ENCODE data around the gene DEPDC5.

DNA sequence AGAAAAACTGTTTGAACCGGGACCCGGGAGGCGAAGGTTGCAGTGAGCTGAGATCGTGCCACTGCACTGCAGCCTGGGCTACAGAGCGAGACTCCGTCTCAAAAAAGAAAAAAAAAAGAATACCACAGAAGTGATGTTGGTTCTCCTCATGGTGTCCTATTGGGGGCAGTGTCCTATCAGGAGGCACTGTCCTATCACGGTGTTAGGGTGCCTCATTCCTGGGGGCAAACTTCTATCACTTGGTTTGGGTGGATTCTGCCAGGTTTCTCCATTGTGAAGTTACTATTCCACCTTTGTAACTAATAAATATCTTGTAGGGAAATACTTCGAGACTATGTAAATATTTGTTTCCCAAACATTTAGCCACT lies 23.5 kb upstream of the DEPDC5 start:
- TF ChIP-seq EZH2 (IDR thresholded peaks at IDR 0.05; ENCODE audit: borderline replicate concordance, low read depth, low read length, poor library complexity, severe bottlenecking): no peak
- TF ChIP-seq, protein P1, sequence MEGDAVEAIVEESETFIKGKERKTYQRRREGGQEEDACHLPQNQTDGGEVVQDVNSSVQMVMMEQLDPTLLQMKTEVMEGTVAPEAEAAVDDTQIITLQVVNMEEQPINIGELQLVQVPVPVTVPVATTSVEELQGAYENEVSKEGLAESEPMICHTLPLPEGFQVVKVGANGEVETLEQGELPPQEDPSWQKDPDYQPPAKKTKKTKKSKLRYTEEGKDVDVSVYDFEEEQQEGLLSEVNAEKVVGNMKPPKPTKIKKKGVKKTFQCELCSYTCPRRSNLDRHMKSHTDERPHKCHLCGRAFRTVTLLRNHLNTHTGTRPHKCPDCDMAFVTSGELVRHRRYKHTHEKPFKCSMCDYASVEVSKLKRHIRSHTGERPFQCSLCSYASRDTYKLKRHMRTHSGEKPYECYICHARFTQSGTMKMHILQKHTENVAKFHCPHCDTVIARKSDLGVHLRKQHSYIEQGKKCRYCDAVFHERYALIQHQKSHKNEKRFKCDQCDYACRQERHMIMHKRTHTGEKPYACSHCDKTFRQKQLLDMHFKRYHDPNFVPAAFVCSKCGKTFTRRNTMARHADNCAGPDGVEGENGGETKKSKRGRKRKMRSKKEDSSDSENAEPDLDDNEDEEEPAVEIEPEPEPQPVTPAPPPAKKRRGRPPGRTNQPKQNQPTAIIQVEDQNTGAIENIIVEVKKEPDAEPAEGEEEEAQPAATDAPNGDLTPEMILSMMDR (conservative IDR thresholded peaks at IDR 0.05; ENCODE audit: low read depth, low read length): peak; percentile 30; the same call in 1 of the 2 replicates

Data from A673 (cell line).